HCT116 (cell line): Measurements from ENCODE around the gene SCARB1.

Experiments used
- CBX3 ChIP-seq: IDR thresholded peaks from 2 replicates; pipeline ENCODE4 v1.6.1; 2012; ENCODE audit warnings: low read depth
- CEBPB ChIP-seq: IDR thresholded peaks from 2 replicates; pipeline ENCODE4 v1.6.1; 2012; ENCODE audit warnings: low read depth
- EZH2 ChIP-seq: fragments of 200-600 bp; sonication (generic); IDR thresholded peaks from 2 replicates; pipeline ENCODE4 v1.6.1; 2017; ENCODE audit warnings: antibody characterized with exemption, mixed run types
- EZH2phosphoT487 ChIP-seq: fragments of 200-600 bp; IDR thresholded peaks from 2 replicates; pipeline ENCODE4 v1.6.1; 2018; ENCODE audit warnings: antibody characterized with exemption, borderline replicate concordance
- MAX ChIP-seq: IDR thresholded peaks from 2 replicates; pipeline ENCODE4 v1.6.1; 2012
- POLR2A ChIP-seq: IDR thresholded peaks from 2 replicates; pipeline ENCODE4 v1.7.0; 2011; ENCODE audit warnings: borderline replicate concordance; ENCODE audit not compliant: insufficient read depth, insufficient read length; ENCODE audit errors: extremely low read depth
- POLR2AphosphoS5 ChIP-seq: IDR thresholded peaks from 2 replicates; pipeline ENCODE4 v1.6.1; 2011; ENCODE audit warnings: mild to moderate bottlenecking, low read depth, low read length, moderate library complexity
- RAD21 ChIP-seq: IDR thresholded peaks from 2 replicates; pipeline ENCODE4 v1.6.1; 2012; ENCODE audit warnings: low read depth, mild to moderate bottlenecking
- SIN3A ChIP-seq: IDR thresholded peaks from 2 replicates; pipeline ENCODE4 v1.6.1; 2012; ENCODE audit warnings: low read depth
- SP1 ChIP-seq: IDR thresholded peaks from 2 replicates; pipeline ENCODE4 v1.6.1; 2012; ENCODE audit warnings: low read depth
- SRF ChIP-seq: IDR thresholded peaks from 2 replicates; pipeline ENCODE4 v1.6.1; 2012; ENCODE audit warnings: low read depth
- TCF7L2 ChIP-seq: IDR thresholded peaks from 2 replicates; pipeline ENCODE4 v1.7.0; 2011; ENCODE audit warnings: borderline replicate concordance, inconsistent platforms; ENCODE audit not compliant: insufficient read depth, insufficient read length; ENCODE audit errors: extremely low read depth
- TF ChIP-seq, protein P1 (sequence below), 3 experiments: fragments of 200-600 bp in 1 of 3; sonication (generic) in 1 of 3; IDR thresholded peaks in 2 of 3; conservative IDR thresholded peaks in 1 of 3; 2 replicates each; pipeline ENCODE4 v1.5.1; 2012 to 2017; ENCODE audit warnings: low read depth in 2 of 3, low read length in 2 of 3, antibody characterized with exemption in 1 of 3, borderline replicate concordance in 1 of 3, control low read depth in 1 of 3, mild to moderate bottlenecking in 1 of 3, mixed read lengths in 1 of 3, mixed run types in 1 of 3, moderate library complexity in 1 of 3; ENCODE audit not compliant: insufficient read depth in 1 of 3
- TF ChIP-seq, protein P2 (sequence below): IDR thresholded peaks from 2 replicates; pipeline ENCODE4 v1.6.1; 2012

- TF ChIP-seq, protein P1, sequence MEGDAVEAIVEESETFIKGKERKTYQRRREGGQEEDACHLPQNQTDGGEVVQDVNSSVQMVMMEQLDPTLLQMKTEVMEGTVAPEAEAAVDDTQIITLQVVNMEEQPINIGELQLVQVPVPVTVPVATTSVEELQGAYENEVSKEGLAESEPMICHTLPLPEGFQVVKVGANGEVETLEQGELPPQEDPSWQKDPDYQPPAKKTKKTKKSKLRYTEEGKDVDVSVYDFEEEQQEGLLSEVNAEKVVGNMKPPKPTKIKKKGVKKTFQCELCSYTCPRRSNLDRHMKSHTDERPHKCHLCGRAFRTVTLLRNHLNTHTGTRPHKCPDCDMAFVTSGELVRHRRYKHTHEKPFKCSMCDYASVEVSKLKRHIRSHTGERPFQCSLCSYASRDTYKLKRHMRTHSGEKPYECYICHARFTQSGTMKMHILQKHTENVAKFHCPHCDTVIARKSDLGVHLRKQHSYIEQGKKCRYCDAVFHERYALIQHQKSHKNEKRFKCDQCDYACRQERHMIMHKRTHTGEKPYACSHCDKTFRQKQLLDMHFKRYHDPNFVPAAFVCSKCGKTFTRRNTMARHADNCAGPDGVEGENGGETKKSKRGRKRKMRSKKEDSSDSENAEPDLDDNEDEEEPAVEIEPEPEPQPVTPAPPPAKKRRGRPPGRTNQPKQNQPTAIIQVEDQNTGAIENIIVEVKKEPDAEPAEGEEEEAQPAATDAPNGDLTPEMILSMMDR (IDR thresholded peaks at IDR 0.05 in 2 of 3, conservative IDR thresholded peaks at IDR 0.05 in 1 of 3; ENCODE audit: borderline replicate concordance in 1 of 3, insufficient read depth in 1 of 3, low read depth in 2 of 3, low read length in 2 of 3) = no peak
- TF ChIP-seq CEBPB = no peak
- TF ChIP-seq CBX3 = no peak
- no peak for TF ChIP-seq EZH2phosphoT487
- no peak for TF ChIP-seq POLR2A
- TF ChIP-seq SP1 = no peak
- TF ChIP-seq SIN3A = no peak
- TF ChIP-seq EZH2 = no peak
- no peak for TF ChIP-seq TCF7L2
- TF ChIP-seq POLR2AphosphoS5 = no peak
- no peak for TF ChIP-seq MAX
- TF ChIP-seq, protein P2, sequence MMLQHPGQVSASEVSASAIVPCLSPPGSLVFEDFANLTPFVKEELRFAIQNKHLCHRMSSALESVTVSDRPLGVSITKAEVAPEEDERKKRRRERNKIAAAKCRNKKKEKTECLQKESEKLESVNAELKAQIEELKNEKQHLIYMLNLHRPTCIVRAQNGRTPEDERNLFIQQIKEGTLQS = no peak
- no peak for TF ChIP-seq RAD21
- no peak for TF ChIP-seq SRF
Measured at GRCh38 chr12:124868252-124869058, 4.8 kb upstream of the SCARB1 start.
